OCI-LY3 (cell line): ENCODE data around the gene ADARB2.

Source experiments
- H2AFZ ChIP-seq: fragments of 200-600, 300-600 bp; shearing (Covaris generic); 2 replicates; pipeline ENCODE4 v1.6.0; 2014; ENCODE audit warnings: antibody characterized with exemption, low read depth, low read length
- H3K27ac ChIP-seq: fragments of 200-600, 300-600 bp; sonication (generic); 2 replicates; pipeline ENCODE4 v1.5.1; 2014; ENCODE audit warnings: mild to moderate bottlenecking, low read length, moderate library complexity, mixed read lengths
- H3K27me3 ChIP-seq: fragments of 200-600, 300-600 bp; sonication (generic); 2 replicates; pipeline ENCODE4 v1.6.1; 2014; ENCODE audit warnings: low read depth, low read length, mixed read lengths
- H3K36me3 ChIP-seq: fragments of 200-600, 300-600 bp; sonication (generic); replicated peaks from 2 replicates; pipeline ENCODE3; 2014; ENCODE audit warnings: low read depth, low read length, mixed read lengths
- H3K4me1 ChIP-seq: fragments of 300-600, 200-600 bp; sonication (generic); 2 replicates; pipeline ENCODE4 v1.6.1; 2014; ENCODE audit warnings: low read length, mixed read lengths
- H3K4me2 ChIP-seq: fragments of 200-600, 300-600 bp; sonication (generic); 2 replicates; pipeline ENCODE4 v1.6.1; 2014; ENCODE audit warnings: low read length, mixed read lengths
- H3K4me3 ChIP-seq: fragments of 300-600, 200-600 bp; sonication (generic); 2 replicates; pipeline ENCODE4 v1.5.1; 2014; ENCODE audit warnings: antibody characterized with exemption, mild to moderate bottlenecking, low read length, moderate library complexity
- H3K79me2 ChIP-seq: fragments of 300-600, 200-600 bp; shearing (Covaris generic); 2 replicates; pipeline ENCODE4 v1.6.1; 2014; ENCODE audit warnings: mild to moderate bottlenecking, low read length, mixed read lengths
- H3K9ac ChIP-seq: fragments of 300-600, 200-600 bp; shearing (Covaris generic); 2 replicates; pipeline ENCODE4 v1.6.0; 2014; ENCODE audit warnings: mild to moderate bottlenecking, low read length, moderate library complexity
- H3K9me3 ChIP-seq: fragments of 200-600, 300-600 bp; shearing (Covaris generic); 2 replicates; pipeline ENCODE4 v1.6.1; 2014; ENCODE audit warnings: low read length, mixed read lengths; ENCODE audit not compliant: insufficient read depth
- H4K20me1 ChIP-seq: fragments of 200-600, 300-600 bp; sonication (generic); 2 replicates; pipeline ENCODE4 v1.6.1; 2016; ENCODE audit warnings: low read length, mixed read lengths; ENCODE audit not compliant: insufficient read depth
- CTCF ChIP-seq: fragments of 200-600, 300-600 bp; sonication (generic); IDR thresholded peaks from 2 replicates; pipeline ENCODE4 v1.5.1; 2014; ENCODE audit warnings: antibody characterized with exemption, low read length, low read depth
- EZH2phosphoT487 ChIP-seq: fragments of 200-600 bp; shearing (Covaris generic); IDR thresholded peaks from 2 replicates; pipeline ENCODE4 v1.6.1; 2018; ENCODE audit warnings: antibody characterized with exemption, mixed run types, low read depth

ADARB2 gene

GRCh38 chr10:1196656-1197055 is 540.7 kb downstream of the ADARB2 start:
- no peaks in the 10 kb centered on the region for H3K79me2 ChIP-seq
- no peaks in the 10 kb centered on the region for H3K9me3 ChIP-seq
- H3K36me3 ChIP-seq: no peaks in the 10 kb centered on the region
- no peak overlapping the region for H3K9ac ChIP-seq
- no peak overlapping the region for H2AFZ ChIP-seq
- TF ChIP-seq CTCF (no peak), EZH2phosphoT487 (no peak)
- H3K27me3 ChIP-seq: peaks cover 9% of the 10 kb centered on the region
- no peak overlapping the region for H3K4me3 ChIP-seq
- H4K20me1 ChIP-seq: no peaks in the 10 kb centered on the region
- no peak overlapping the region for H3K4me2 ChIP-seq
- no peaks in the 10 kb centered on the region for H3K4me1 ChIP-seq
- no peak overlapping the region for H3K27ac ChIP-seq

DNA sequence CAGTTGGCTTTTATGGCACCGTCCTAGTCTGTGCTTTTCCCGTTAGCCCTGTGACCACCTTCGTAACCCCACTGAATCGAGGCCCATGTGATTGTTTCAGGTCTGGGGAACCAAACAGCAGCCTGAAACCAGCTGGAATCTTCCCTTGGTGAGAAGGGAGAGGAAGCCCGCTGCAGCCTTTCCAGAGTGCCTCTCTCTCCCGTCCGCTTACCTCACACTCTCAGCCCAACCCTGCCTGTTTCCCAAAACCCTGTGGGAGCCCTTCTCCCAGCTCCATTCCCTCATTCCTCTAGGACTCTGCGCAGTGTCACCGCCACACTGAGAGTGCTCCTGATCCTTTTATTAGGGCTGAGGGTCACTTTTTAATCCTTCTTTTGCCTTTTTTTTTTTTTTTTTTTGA is 541.5 kb downstream of the ADARB2 start:
- Histone ChIP-seq H3K27me3 (peaks cover 9% of the 10 kb centered on the region), H3K9me3 (no peaks in the 10 kb centered on the region)

DNA sequence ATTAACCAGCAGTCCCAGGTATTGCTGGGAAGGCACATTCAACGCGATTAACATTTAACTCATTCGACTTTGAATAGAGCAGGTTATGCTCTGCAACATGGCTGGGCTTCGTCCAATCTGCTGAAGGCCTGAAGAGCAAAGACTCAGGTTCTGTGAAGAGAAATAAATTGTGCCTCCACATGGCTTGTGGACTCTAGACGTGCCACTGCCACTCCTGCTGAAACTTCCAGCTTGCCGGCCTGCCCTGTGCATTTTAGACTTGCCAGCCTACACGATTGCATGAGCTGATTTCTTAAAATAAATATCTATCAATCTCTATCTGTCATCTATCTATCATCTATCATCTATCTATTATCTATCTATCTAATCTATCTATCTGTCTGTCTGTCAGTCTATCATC is 543.2 kb downstream of the ADARB2 start:
- Histone ChIP-seq H3K27ac (no peak overlapping the region), H2AFZ (no peak overlapping the region), H3K9ac (no peak overlapping the region), H3K9me3 (no peaks in the 10 kb centered on the region), H3K79me2 (no peaks in the 10 kb centered on the region), H3K4me2 (no peak overlapping the region), H4K20me1 (no peaks in the 10 kb centered on the region), H3K27me3 (peaks cover 9% of the 10 kb centered on the region), H3K4me3 (no peak overlapping the region), H3K4me1 (no peaks in the 10 kb centered on the region), H3K36me3 (no peaks in the 10 kb centered on the region)
- no peak for TF ChIP-seq CTCF
- TF ChIP-seq EZH2phosphoT487: no peak

More for the DNA sequence above, 541.5 kb downstream of the ADARB2 start:
- H3K9ac ChIP-seq: no peak overlapping the region
- H3K79me2 ChIP-seq: no peaks in the 10 kb centered on the region
- no peak overlapping the region for H2AFZ ChIP-seq
- no peaks in the 10 kb centered on the region for H3K36me3 ChIP-seq
- no peaks in the 10 kb centered on the region for H3K4me1 ChIP-seq
- H4K20me1 ChIP-seq: no peaks in the 10 kb centered on the region
- H3K4me3 ChIP-seq: no peak overlapping the region
- no peak overlapping the region for H3K27ac ChIP-seq
- TF ChIP-seq EZH2phosphoT487: no peak
- TF ChIP-seq CTCF: no peak
- H3K4me2 ChIP-seq: no peak overlapping the region

GRCh38 chr10:1193561-1193960 is 543.8 kb downstream of the ADARB2 start:
- Histone ChIP-seq H3K9ac (no peak overlapping the region), H3K79me2 (no peaks in the 10 kb centered on the region), H3K4me2 (no peak overlapping the region), H4K20me1 (no peaks in the 10 kb centered on the region), H3K4me1 (no peaks in the 10 kb centered on the region), H3K4me3 (no peak overlapping the region), H3K36me3 (no peaks in the 10 kb centered on the region), H3K27me3 (peaks cover 9% of the 10 kb centered on the region), H3K9me3 (no peaks in the 10 kb centered on the region), H2AFZ (no peak overlapping the region), H3K27ac (no peak overlapping the region)
- no peak for TF ChIP-seq CTCF
- TF ChIP-seq EZH2phosphoT487: no peak
